H1 (cell line): ENCODE results near the gene ITPKB. TPM values are rescaled to one million over a fixed set of nuclear protein-coding genes. Genes with fewer than 3 reads are reported as not detected.

Experiments
- CTCF ChIA-PET: fragments of 300-600 bp; sonication (Branson Sonifier 250); formaldehyde crosslinking; loops from one replicate; lab custom pipeline; 2021; ENCODE audit not compliant: partially characterized antibody; lab: Charles Lee
- POLR2A ChIA-PET: fragments of 300-600 bp; sonication (Branson Sonifier 250); formaldehyde crosslinking; loops from one replicate; lab custom pipeline; 2021; ENCODE audit warnings: inconsistent platforms; ENCODE audit not compliant: partially characterized antibody; lab: Charles Lee
- DNase-seq, 2 experiments: peaks; one replicate each; pipeline versions ENCODE4 v3.0.0 to v3.0.0-alpha.2; 2010 to 2022; ENCODE audit warnings: low spot score in 2 of 2, low read depth in 1 of 2, mixed read lengths in 1 of 2
- FAIRE-seq: peaks from 2 replicates; lab custom pipeline; 2011; peaks lifted over from hg19 to GRCh38; lab: Jason Lieb, UNC
- H2AFZ ChIP-seq: 2 replicates; pipeline ENCODE4 v1.8.1; 2012; ENCODE audit warnings: low read length, inconsistent platforms
- H2AK5ac ChIP-seq: 2 replicates; pipeline ENCODE4 v1.6.1; 2013; ENCODE audit warnings: low read depth, low read length
- H2BK120ac ChIP-seq: replicated peaks from 2 replicates; pipeline ENCODE3; 2013; ENCODE audit warnings: low read depth, low read length, inconsistent platforms
- H2BK12ac ChIP-seq: 2 replicates; pipeline ENCODE4 v1.6.1; 2013; ENCODE audit warnings: low read depth, low read length
- H2BK15ac ChIP-seq: 2 replicates; pipeline ENCODE4 v1.6.1; 2013; ENCODE audit warnings: low read length
- H2BK20ac ChIP-seq: 2 replicates; pipeline ENCODE4 v1.6.1; 2013; ENCODE audit warnings: low read length
- H2BK5ac ChIP-seq: 2 replicates; pipeline ENCODE4 v1.6.1; 2013; ENCODE audit warnings: low read depth, low read length
- H3K14ac ChIP-seq: 2 replicates; pipeline ENCODE4 v1.6.1; 2013; ENCODE audit warnings: inconsistent platforms; ENCODE audit not compliant: insufficient read length
- H3K18ac ChIP-seq: 2 replicates; pipeline ENCODE4 v1.6.1; 2013; ENCODE audit warnings: low read length; ENCODE audit errors: extremely low read depth
- H3K23ac ChIP-seq: 2 replicates; pipeline ENCODE4 v1.6.1; 2013; ENCODE audit warnings: inconsistent platforms; ENCODE audit not compliant: insufficient read length
- H3K23me2 ChIP-seq: 2 replicates; pipeline ENCODE4 v1.6.1; 2013; ENCODE audit warnings: low read depth, low read length
- H3K27ac ChIP-seq: 2 replicates; pipeline ENCODE4 v1.6.1; 2011; ENCODE audit warnings: low read depth, low read length, inconsistent platforms
- H3K27me3 ChIP-seq, 4 experiments: replicated peaks in 1 of 4; 1 replicate in 1 of 4; 2 replicates in 3 of 4; pipeline versions ENCODE4 v1.6.1 to v1.8.1; 2011 to 2013; ENCODE audit warnings: low read length in 3 of 4, mild to moderate bottlenecking in 3 of 4, inconsistent platforms in 2 of 4, mixed read lengths in 2 of 4, moderate library complexity in 1 of 4; ENCODE audit not compliant: control insufficient read depth in 3 of 4, insufficient read depth in 3 of 4; ENCODE audit errors: extremely low read depth in 1 of 4
- H3K36me3 ChIP-seq, 4 experiments: 2 replicates each; pipeline versions ENCODE4 v1.6.1 to v1.8.1; 2011 to 2013; ENCODE audit warnings: mild to moderate bottlenecking in 4 of 4, low read length in 3 of 4, moderate library complexity in 2 of 4, control low read depth in 1 of 4, inconsistent platforms in 1 of 4; ENCODE audit not compliant: insufficient read depth in 4 of 4, control insufficient read depth in 2 of 4
- H3K4ac ChIP-seq: replicated peaks from 2 replicates; pipeline ENCODE3; 2013; ENCODE audit warnings: low read length, low read depth, mixed read lengths, inconsistent platforms; ENCODE audit not compliant: insufficient read length
- H3K4me1 ChIP-seq, 4 experiments: replicated peaks in 1 of 4; 1 replicate in 1 of 4; 2 replicates in 3 of 4; pipeline versions ENCODE4 v1.6.1 to v1.8.1; 2011 to 2013; ENCODE audit warnings: low read length in 3 of 4, inconsistent platforms in 2 of 4, mixed read lengths in 1 of 4; ENCODE audit not compliant: insufficient read depth in 4 of 4, control insufficient read depth in 3 of 4
- H3K4me2 ChIP-seq, 2 experiments: 2 replicates each; pipeline versions ENCODE4 v1.6.1 to v1.8.1; 2011 to 2013; ENCODE audit warnings: low read depth in 2 of 2, low read length in 2 of 2, control low read depth in 1 of 2, inconsistent platforms in 1 of 2, mild to moderate bottlenecking in 1 of 2; ENCODE audit not compliant: insufficient read depth in 1 of 2
- H3K4me3 ChIP-seq, 4 experiments: fragments of 200-600, 300-600 bp in 1 of 4; sonication (generic), shearing (Covaris generic), sonication (Bioruptor Twin) in 1 of 4; 2 replicates each; pipeline versions ENCODE4 v1.5.1 to v1.8.1; 2011 to 2016; ENCODE audit warnings: low read length in 4 of 4, low read depth in 3 of 4, control low read depth in 2 of 4, inconsistent platforms in 2 of 4, mild to moderate bottlenecking in 2 of 4, mixed read lengths in 1 of 4, moderate library complexity in 1 of 4; ENCODE audit not compliant: insufficient read depth in 2 of 4; ENCODE audit errors: extremely low read depth in 1 of 4
- H3K56ac ChIP-seq: replicated peaks from 2 replicates; pipeline ENCODE3; 2013; ENCODE audit warnings: low read depth, mild to moderate bottlenecking, mixed read lengths, low read length, inconsistent platforms; ENCODE audit not compliant: insufficient read length
- H3K79me1 ChIP-seq: 2 replicates; pipeline ENCODE4 v1.6.1; 2013; ENCODE audit warnings: low read depth, low read length, control low read depth
- H3K79me2 ChIP-seq, 2 experiments: 2 replicates each; pipeline versions ENCODE4 v1.6.1 to v1.8.1; 2012 to 2013; ENCODE audit warnings: low read length in 2 of 2, mild to moderate bottlenecking in 2 of 2, inconsistent platforms in 1 of 2; ENCODE audit not compliant: insufficient read depth in 2 of 2, control insufficient read depth in 1 of 2
- H3K9ac ChIP-seq, 4 experiments: replicated peaks in 1 of 4; 1 replicate in 1 of 4; 2 replicates in 3 of 4; pipeline versions ENCODE4 v1.6.1 to v1.8.1; 2011 to 2013; ENCODE audit warnings: low read depth in 3 of 4, low read length in 3 of 4, control low read depth in 2 of 4, mild to moderate bottlenecking in 2 of 4, moderate library complexity in 2 of 4, inconsistent platforms in 1 of 4; ENCODE audit errors: extremely low read depth in 1 of 4
- H3K9me3 ChIP-seq, 2 experiments: 2 replicates each; pipeline versions ENCODE4 v1.6.1 to v1.8.1; 2012 to 2013; ENCODE audit warnings: mild to moderate bottlenecking in 2 of 2, moderate library complexity in 2 of 2, control low read depth in 1 of 2, inconsistent platforms in 1 of 2, low read depth in 1 of 2, low read length in 1 of 2, mixed read lengths in 1 of 2; ENCODE audit not compliant: insufficient read depth in 2 of 2
- H4K20me1 ChIP-seq, 2 experiments: replicated peaks in 1 of 2; 2 replicates each; pipeline versions ENCODE3 to v1.8.1; 2011 to 2013; ENCODE audit warnings: inconsistent platforms in 2 of 2, low read length in 2 of 2, mild to moderate bottlenecking in 1 of 2; ENCODE audit not compliant: insufficient read depth in 2 of 2, control insufficient read depth in 1 of 2
- H4K5ac ChIP-seq: 2 replicates; pipeline ENCODE4 v1.6.1; 2013; ENCODE audit warnings: low read length, low read depth, mixed read lengths, inconsistent platforms; ENCODE audit not compliant: insufficient read length
- H4K8ac ChIP-seq: 2 replicates; pipeline ENCODE4 v1.8.0; 2013; ENCODE audit warnings: mild to moderate bottlenecking, moderate library complexity, low read length, inconsistent platforms; ENCODE audit not compliant: insufficient read depth; ENCODE audit errors: extremely low read depth
- H4K91ac ChIP-seq: replicated peaks from 2 replicates; pipeline ENCODE3; 2013; ENCODE audit warnings: low read length, mixed read lengths, inconsistent platforms; ENCODE audit not compliant: insufficient read length
- SIN3A ChIP-seq, 2 experiments: IDR thresholded peaks in 1 of 2; conservative IDR thresholded peaks in 1 of 2; 2 replicates each; pipeline ENCODE4 v1.6.1; 2011 to 2012; ENCODE audit warnings: low read length in 2 of 2, improper control_type of control experiment in 1 of 2, low read depth in 1 of 2, mild to moderate bottlenecking in 1 of 2
- TCF12 ChIP-seq: IDR thresholded peaks from 2 replicates; pipeline ENCODE4 v1.6.1; 2011; ENCODE audit warnings: low read depth, mild to moderate bottlenecking, low read length
- WGBS, 2 experiments: shearing (Covaris generic) in 1 of 2; methylation state at CpG; one replicate each; pipeline versions ENCODE4 v1.1.6 to v1.1.7; 2013 to 2015; ENCODE audit warnings: low lambda C conversion rate in 2 of 2, mixed read lengths in 2 of 2, inconsistent platforms in 1 of 2, low coverage in 1 of 2, missing lambda C conversion rate in 1 of 2; ENCODE audit not compliant: insufficient replicate concordance in 2 of 2, insufficient coverage in 1 of 2, insufficient read length in 1 of 2; ENCODE audit errors: extremely low coverage in 1 of 2, missing lambda C conversion rate in 1 of 2; 5-methylcytosine and 5-hydroxymethylcytosine counted together
- polyA plus RNA-seq, 7 experiments: library from polyadenylated mRNA; depleted of rRNA in 3 of 7; stranded (reverse) in 5 of 7; unstranded in 2 of 7; fragments of >200 nt in 5 of 7; fragments of 200-250 nt in 2 of 7; gene quantifications; 1 replicate in 5 of 7; 2 replicates in 1 of 7; 4 replicates in 1 of 7; pipeline versions ENCODE4 v1.2.1 to v1.2.3, GENCODE V29; 2011 to 2013; ENCODE audit warnings: missing spikeins in 2 of 7, mixed read lengths in 2 of 7
- total RNA-seq: library from RNA; stranded (reverse); fragmentation: NEBNext Ultra II Directional; extraction: Animal tissue kit (Norgen Biotek cat#: 25700); gene quantifications from 2 replicates; pipeline ENCODE4 v1.2.1, GENCODE V29; 2021

The ITPKB gene
- total and polyA plus RNA-seq, 2 of the 8 experiments (the other 6 are each of a cell fraction or from before 2014, with no cell fraction given): 1.7 to 4.8 TPM

DNA sequence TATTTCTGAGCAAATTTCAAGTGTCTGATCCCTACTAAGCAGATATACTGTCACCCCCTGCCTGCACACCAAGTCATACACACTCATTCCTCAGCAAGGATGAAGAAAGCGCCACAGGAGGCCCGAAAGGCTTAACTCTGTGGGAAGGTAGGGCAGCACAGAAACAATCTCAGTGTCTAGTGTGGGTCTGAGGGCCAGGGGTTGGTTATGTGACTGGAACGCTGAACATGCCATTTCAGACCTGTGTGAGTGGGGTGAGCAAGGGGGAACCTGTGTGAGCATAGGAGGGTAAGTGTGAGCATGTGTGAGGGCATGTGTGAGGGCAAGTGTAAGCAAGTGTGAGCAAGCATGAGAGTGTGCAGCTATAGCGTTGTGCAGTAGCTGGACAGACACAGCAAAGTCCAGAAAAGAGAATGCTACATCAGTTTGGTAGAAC is 6.2 kb downstream of the ITPKB start:
- Histone ChIP-seq H2BK5ac (no peak overlapping the region), H3K4me3 (no peak overlapping the region), H3K27me3 (peaks cover 0 to 32% (median 22%) of the 10 kb centered on the region in 4 experiments; a peak in 5 of 7 replicates), H3K4ac (peak overlapping the region; percentile 45), H2AK5ac (peak overlapping the region; percentile 82; the same call in 1 of the 2 replicates), H2BK12ac (0 out of 2 replicates have a peak overlapping the region, but pooled peaks have one; percentile 14), H4K5ac (no peak overlapping the region), H3K9me3 (no peaks in the 10 kb centered on the region), H3K23ac (no peak overlapping the region), H3K4me1 (peaks cover 7 to 19% (median 14%) of the 10 kb centered on the region in 4 experiments), H3K18ac (no peak overlapping the region), H3K9ac (no peak overlapping the region), H3K79me1 (no peaks in the 10 kb centered on the region; the same call in 1 of the 2 replicates), H2BK120ac (no peak overlapping the region), H4K20me1 (no peaks in the 10 kb centered on the region), H3K23me2 (peaks cover 15% of the 10 kb centered on the region; the same call in 1 of the 2 replicates), H3K56ac (no peak overlapping the region), H2AFZ (no peak overlapping the region), H2BK20ac (no peak overlapping the region), H3K14ac (no peak overlapping the region), H3K79me2 (no peaks in the 10 kb centered on the region), H2BK15ac (no peak overlapping the region), H3K36me3 (no peaks in the 10 kb centered on the region), H4K8ac (no peak overlapping the region), H3K4me2 (no peak overlapping the region), H4K91ac (peak overlapping the region; percentile 30), H3K27ac (no peak overlapping the region)
- ChIA-PET CTCF (interaction anchor here (1.8 kb wide), 1 partner anchor 22 kb away, joined by 4 read pairs; no protein-coding TSS in a partner anchor), POLR2A (interaction anchor here (1.0 kb wide), 1 partner anchor 62 kb away, joined by 3 read pairs; no protein-coding TSS in a partner anchor)
- FAIRE-seq (no peak), DNase-seq (no peak)
- no peak for TF ChIP-seq SIN3A (conservative IDR thresholded peaks at IDR 0.05 in 1 of 2, IDR thresholded peaks at IDR 0.05 in 1 of 2; ENCODE audit: low read depth in 1 of 2, low read length in 2 of 2)
- TF ChIP-seq TCF12: no peak
- 86% methylated on average over 4 of the region's 4 CpGs; no CpG with 5 or more reads in 1 of the 2 experiments for WGBS, 2 experiments
